GM08714 (cell line): ENCODE measurements around the gene CPB1.

Experiments used
- H3K4me3 ChIP-seq: fragments of 200-500 bp; sonication (Bioruptor generic); 2 replicates; pipeline ENCODE4 v1.5.1; 2014; ENCODE audit warnings: mild to moderate bottlenecking, low read length, inconsistent platforms
- ZNF274 ChIP-seq: IDR thresholded peaks from 2 replicates; pipeline ENCODE4 v1.6.1; 2012; ENCODE audit warnings: mild to moderate bottlenecking, low read depth, low read length

CPB1 gene

DNA sequence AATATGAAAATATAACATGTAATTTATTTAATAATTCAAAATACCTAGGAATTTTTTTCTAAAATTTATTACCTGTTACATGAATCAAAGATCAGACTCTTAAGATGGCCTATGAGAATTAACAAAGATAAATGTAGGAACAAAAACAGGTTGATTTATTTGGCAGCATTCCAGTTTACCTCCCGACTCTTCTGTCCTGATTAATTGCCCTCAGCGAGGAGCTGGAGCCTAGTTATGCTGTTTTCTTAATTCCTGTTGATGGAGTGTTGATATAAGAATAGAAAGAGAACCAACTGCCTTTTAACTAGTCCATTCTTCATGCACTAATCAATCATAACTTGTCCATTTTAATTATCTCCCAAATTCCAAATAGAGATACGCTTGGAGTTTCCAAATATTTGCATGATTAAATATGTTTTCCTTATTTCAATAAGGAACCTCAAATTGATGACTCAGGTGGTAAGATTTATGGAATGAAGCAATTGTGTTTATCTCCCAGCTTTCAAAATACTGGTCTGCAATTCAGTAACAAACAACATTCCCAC lies 10.6 kb upstream of the CPB1 start:
- no peak overlapping the region for H3K4me3 ChIP-seq
- TF ChIP-seq ZNF274: no peak

DNA sequence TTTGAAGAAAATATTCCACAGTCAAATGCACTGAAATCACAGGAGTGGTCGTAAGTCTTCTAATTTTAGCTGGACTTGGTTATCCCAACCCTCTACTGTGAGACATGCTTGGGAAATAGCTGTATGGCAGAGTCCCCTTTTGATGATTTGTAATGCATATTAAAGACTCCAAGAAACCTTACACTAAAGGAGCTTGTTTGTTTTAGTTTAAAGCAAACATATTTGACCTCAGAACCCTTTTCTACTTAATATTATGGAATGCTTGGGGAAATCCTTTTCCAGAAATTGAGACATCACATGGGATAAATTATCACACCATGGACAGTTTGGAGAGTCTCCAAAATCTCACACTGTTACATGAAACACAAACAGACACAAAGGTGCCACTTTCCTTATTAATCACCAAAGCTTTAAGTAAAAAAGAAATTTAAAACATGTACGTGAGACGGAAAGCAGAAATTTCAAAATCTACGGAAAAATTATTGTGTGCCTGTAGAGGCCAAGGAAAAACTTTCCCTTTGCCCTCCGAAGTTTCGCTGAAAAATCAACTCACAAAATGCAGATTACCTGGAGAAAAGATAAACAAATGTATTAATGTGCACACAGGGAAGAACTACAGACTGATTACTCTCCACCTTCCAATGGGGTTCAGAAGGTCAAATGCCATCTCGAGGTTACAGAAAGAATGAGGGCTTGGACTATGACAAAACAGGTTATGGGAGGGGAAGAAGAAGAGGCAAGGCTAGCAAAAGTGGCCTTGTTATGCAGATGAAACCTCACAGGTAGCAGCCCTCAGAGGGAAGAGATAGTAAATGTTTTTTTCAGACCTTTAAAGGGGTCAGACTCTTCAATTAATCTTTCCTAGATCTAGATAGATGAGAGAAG lies 7.0 kb upstream of the CPB1 start:
- no peak overlapping the region for H3K4me3 ChIP-seq
- TF ChIP-seq ZNF274: no peak

DNA sequence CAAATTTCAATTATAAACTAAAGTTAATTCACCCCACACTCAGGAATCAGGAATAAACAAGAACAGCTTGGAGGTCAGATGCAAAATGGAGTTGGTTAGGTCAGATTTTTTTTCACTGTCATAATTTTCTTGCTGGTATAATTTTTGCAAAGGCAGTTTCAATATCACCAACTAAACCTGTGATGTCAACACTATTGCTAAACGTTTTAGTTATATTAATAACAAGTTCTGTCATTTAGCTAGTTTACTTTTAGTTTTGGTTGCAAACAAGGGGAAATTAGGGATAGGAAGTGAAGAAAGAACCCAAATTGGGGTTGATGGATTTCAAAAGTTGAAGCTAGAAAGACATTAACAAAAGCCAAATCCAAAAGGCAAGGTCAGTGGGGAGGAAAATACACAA lies 4.6 kb upstream of the CPB1 start:
- TF ChIP-seq ZNF274: no peak
- no peak overlapping the region for H3K4me3 ChIP-seq

DNA sequence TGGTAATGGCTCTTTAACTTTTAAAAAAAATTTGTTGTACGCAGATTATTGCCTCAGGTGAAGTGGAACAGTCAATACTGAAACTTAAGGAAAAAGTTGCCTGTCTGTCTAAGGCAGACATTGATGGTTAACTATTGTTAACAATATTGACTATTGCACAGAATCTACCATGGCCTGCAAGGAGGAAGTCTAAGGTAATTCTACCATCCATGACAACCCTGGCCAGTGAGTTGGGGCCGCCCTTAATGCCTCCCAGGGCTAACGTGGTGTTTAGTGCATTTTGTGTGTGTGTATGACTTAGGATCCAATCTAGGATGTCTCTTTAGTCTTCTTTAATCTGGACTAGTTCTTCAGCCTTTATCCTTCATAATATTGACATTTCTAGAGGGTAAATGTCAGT lies 2.1 kb upstream of the CPB1 start:
- H3K4me3 ChIP-seq: no peak overlapping the region
- no peak for TF ChIP-seq ZNF274

DNA sequence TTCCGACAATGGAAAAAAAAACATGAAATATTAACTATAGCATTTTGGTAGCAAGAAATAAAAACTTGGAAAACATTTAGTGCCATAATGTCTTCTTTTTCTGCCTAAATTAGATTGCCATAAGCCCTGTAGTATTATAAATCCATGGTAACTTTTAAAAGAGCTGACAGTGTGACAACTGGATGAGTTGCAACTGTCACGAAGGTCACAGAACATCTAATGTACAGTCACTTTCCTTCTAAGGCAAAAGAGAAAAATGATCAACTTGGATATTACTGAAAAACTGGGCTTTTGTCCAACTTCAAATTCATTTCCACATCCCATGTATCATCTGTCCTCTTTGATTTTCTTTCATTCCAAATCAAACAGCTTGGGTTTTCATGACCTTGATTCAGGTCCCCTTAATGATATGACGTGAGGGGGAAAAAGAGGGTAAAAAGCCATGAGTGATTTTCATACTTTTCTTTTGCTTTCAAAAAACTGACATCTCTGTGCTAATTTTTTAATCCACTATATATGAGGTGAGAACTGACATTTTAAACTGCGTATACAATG lies 602 bp downstream of the CPB1 start:
- no peak for TF ChIP-seq ZNF274
- no peak overlapping the region for H3K4me3 ChIP-seq

DNA sequence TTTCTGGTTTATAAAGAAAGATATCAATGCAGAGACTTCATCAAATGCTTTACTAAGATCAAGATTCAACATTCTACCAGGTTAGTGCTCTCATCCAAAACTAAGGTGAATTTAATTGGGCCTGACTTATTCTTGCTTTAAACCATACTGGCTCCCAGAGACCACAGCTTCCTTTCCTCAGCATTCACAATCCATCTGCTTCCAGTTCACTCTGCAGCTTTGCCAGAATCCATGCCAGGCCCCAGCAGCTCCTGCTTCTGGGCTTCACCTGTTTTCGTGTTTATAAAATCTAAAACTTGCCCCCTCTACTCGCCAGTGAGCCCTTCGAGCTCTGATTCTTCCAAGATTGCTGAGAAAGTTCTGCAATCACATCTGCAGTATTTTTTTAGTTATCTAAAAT lies 2.3 kb downstream of the CPB1 start:
- H3K4me3 ChIP-seq: no peak overlapping the region

DNA sequence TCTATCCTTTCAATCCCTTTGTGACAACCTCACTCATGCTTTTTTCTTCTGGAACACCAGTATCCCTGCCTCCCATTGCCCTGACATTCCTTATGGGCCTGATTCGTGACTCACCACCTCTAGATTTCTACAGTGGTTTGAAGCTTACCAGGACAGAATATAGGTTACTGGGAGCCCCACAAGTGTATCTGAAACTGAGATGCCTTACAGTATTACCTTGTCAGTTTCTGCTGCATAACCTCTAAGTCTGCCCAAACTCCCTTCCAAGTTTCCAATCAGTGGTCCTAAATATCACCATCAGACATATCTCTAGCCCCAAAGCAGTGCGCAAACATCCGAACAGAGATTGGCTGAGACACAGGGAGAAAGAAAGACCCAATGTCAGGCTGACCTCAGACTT lies 5.6 kb downstream of the CPB1 start:
- no peak overlapping the region for H3K4me3 ChIP-seq
- no peak for TF ChIP-seq ZNF274

More for the DNA sequence above, 2.3 kb downstream of the CPB1 start:
- no peak for TF ChIP-seq ZNF274

DNA sequence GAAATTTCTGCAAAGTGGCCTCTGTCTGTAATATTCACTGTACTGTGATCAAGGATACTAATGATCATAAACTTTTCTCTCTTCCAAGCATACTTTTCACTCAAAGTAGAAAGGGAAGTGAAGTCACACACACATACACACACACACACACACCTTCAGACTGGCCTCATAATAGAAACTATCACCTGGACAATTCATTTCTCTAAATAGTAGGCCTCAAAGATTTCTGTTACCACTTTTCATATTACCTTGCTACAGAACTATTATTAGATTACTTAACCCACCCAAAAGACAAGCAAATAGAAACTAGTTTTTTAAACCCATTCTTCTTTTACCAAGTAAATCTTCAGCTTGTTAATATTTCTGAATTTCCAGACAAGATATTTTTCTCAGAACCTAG lies 12.2 kb downstream of the CPB1 start:
- no peak overlapping the region for H3K4me3 ChIP-seq
- no peak for TF ChIP-seq ZNF274

DNA sequence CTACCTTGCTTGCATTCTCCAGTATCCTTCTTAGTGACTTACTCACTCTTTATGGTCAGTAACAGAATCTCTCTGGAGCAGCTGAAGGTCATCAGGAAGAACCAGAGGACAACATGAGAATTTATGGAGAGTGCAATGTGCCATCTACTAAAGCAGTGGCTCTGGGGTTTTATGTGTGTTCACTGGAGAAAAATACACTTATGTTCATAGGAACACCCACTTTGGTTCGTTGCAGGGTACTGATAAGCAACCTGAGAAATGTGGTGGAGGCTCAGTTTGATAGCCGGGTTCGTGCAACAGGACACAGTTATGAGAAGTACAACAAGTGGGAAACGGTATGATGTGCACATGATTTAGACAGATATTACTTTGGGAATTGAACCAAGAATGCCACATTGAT lies 12.8 kb downstream of the CPB1 start:
- no peak overlapping the region for H3K4me3 ChIP-seq
- TF ChIP-seq ZNF274: no peak

DNA sequence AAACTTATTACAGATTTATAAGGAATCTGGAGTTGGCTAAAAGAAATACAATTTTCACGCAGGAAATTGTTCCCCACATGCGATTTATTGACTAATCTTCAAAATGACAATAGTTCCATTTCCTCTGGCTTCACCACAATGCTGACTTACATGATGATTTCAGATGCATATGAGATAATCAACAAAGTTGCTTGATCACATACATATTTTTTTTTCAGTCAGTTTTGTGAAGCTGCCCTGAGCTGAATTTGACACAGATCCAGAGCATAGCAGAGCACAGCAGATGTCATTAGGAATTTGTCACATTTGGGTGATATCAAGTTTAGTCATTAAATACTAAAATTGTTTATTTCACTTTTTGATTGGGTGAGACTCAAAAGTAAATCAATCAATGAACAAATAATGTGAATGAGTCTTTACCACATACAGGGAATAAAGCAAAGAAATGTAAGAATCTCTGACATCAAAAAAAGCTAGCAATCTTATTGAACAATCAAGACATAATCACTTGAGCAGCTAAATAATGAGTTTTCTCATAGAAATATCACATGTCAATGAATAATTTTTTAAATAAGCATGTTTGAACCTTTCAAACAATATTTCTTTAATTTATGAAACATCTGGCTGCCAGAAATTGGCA lies 18.3 kb downstream of the CPB1 start:
- TF ChIP-seq ZNF274: no peak
- no peak overlapping the region for H3K4me3 ChIP-seq

DNA sequence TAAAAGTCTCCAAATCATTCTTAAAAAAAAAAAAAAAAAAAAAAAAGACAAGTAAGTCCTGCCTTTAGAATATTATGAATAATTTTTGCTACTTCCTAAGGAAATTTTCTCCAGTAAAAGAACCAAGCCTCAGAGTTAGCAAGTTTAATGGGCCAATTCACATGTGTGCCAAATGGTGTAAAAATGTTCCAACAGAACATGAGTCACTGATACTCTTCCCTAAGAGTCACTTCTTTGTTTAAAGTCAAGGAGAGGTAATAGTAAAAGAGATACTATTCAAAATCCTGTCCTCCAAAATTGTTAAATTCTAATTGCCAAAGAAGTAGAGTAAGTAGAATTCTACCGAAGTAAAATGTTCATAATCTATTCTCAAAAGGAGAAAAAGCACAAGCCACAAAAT lies 19.7 kb downstream of the CPB1 start:
- TF ChIP-seq ZNF274: no peak
- no peak overlapping the region for H3K4me3 ChIP-seq

DNA sequence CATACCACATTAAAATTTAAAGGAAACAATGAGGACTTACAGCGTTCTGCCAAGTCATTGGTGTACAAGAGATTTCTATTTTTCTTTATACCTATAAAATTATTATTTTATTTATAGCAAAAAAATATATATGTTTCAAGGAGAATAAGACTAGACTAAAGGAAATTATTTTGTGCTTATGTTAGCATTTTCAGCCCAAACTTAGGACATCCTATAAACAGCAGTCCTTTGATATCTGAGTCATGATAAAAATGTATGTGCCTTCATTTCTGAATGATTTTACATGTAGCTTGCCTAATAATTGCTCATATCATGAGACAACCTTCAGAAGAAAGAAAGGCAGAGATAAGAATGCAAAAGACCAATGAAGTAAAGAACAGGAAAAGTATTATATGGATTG lies 20.8 kb downstream of the CPB1 start:
- H3K4me3 ChIP-seq: no peak overlapping the region
- TF ChIP-seq ZNF274: no peak

DNA sequence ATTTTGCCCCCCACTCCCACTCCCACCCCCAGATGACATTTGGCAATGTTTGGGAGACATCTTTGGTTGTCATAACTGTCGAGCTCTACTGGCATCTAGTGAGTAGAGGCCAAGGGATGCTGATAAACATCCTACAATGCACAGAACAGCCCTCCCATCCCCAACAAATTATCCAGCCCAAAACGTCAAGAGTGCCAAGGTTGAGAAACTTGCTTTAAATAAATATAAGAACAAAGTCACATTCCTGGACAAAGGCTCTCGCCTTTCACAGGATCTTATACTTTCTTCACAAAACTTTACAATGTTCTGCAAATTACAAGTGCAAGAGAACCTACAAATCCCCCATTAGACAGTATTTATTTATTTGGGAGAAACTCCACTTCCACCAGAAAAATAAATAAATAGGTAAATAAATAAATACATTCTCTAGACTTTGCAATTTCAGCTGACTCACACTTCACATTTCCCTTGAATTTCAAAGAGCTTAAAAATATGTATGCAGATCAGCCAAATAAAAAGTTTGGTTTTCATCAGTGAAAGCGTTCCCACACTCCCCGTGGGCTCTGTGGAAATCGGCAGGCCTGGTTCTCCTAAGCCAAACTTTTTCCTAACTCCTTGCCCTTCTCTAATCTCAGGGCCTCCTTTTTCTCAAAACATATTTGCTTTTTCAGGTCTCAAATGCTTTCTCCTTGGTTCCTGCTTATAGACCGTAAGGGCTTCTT lies 24.8 kb downstream of the CPB1 start:
- TF ChIP-seq ZNF274: no peak
- H3K4me3 ChIP-seq: no peak overlapping the region

DNA sequence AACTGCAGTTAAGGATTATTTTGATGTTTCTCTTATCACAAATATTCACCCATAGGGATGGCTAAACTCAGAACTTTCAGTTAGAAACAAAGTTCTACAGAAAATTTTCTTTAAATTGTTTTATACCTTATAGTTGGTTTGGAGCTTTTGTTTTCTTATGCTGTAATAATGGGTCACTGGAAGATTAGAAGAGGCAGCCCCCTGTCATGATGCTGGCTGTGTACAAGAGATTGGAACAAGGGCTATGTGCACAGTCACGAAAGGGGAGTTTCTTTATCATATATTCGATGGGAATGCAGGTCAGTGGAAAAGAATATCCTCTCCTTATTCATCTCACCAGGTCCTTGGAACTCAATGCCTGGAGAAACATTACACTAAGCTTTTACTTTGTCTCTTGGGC lies 25.5 kb downstream of the CPB1 start:
- TF ChIP-seq ZNF274: no peak
- no peak overlapping the region for H3K4me3 ChIP-seq
